KOPT-K1 (cell line): ENCODE results near the gene HDAC4.

Experiments used
- H3K27ac ChIP-seq: fragments of 200-600 bp; sonication (generic); 2 replicates; pipeline ENCODE4 v1.5.1; 2016; ENCODE audit warnings: antibody characterized with exemption, mild to moderate bottlenecking, low read depth, low read length; ENCODE audit not compliant: poor library complexity, severe bottlenecking
- H3K36me3 ChIP-seq: fragments of 200-600 bp; sonication (generic); 2 replicates; pipeline ENCODE4 v1.5.1; 2017; ENCODE audit warnings: antibody characterized with exemption, mild to moderate bottlenecking, low read length, moderate library complexity; ENCODE audit not compliant: insufficient read depth
- H3K9me3 ChIP-seq: fragments of 200-600 bp; sonication (generic); 2 replicates; pipeline ENCODE4 v1.5.1; 2017; ENCODE audit warnings: antibody characterized with exemption, low read length, mild to moderate bottlenecking; ENCODE audit not compliant: insufficient read depth, poor library complexity, severe bottlenecking

The HDAC4 gene

GRCh38 chr2:239206851-239207250, 194.0 kb downstream of the HDAC4 start:
- H3K9me3 ChIP-seq, result no peaks in the 10 kb centered on the region
- H3K27ac ChIP-seq, result no peak overlapping the region
- H3K36me3 ChIP-seq, result peaks cover 28% of the 10 kb centered on the region

- no peak overlapping the region for H3K27ac ChIP-seq
- H3K36me3 ChIP-seq, result peaks cover 35% of the 10 kb centered on the region
These were observed 194.8 kb downstream of the HDAC4 start for GRCh38 chr2:239206042-239206441.

DNA sequence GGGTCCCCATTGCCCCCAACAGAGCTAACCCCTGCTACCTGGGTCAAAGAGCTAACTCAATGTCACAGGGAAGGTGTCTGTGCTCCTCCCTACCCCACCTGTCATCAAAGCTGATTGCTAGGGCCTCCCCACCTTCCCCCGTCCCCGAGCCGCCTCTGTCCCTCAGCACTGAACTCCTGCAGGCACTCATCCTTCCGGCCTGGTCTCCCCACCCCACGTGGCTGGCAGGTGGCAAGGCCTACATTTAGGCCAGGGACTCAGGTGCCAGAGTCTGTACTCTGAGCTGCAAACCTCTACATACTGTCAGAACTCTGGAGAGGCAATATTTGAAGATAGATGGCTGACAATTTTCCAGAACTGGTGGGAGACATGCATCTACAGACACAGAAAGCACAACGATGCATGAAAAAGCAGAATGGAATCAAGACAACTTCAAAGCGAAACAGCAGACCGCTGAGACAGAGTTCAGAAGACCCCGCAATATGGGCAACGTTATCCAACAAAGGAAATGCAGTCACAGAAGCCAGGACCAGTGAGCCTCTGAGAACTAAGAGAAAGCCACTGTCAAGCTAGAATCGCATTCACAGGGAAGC, 195.8 kb downstream of the HDAC4 start:
- Histone ChIP-seq H3K36me3 (peaks cover 42% of the 10 kb centered on the region), H3K27ac (peak overlapping the region; percentile 18)

More at GRCh38 chr2:239206042-239206441, 194.8 kb downstream of the HDAC4 start:
- H3K9me3 ChIP-seq, result no peaks in the 10 kb centered on the region

GRCh38 chr2:239204136-239204875, 196.5 kb downstream of the HDAC4 start:
- H3K27ac ChIP-seq, result peak overlapping the region; percentile 3
- peaks cover 49% of the 10 kb centered on the region for H3K36me3 ChIP-seq
- H3K9me3 ChIP-seq, result no peaks in the 10 kb centered on the region

More for the DNA sequence above, 195.8 kb downstream of the HDAC4 start:
- H3K9me3 ChIP-seq, result no peaks in the 10 kb centered on the region

DNA sequence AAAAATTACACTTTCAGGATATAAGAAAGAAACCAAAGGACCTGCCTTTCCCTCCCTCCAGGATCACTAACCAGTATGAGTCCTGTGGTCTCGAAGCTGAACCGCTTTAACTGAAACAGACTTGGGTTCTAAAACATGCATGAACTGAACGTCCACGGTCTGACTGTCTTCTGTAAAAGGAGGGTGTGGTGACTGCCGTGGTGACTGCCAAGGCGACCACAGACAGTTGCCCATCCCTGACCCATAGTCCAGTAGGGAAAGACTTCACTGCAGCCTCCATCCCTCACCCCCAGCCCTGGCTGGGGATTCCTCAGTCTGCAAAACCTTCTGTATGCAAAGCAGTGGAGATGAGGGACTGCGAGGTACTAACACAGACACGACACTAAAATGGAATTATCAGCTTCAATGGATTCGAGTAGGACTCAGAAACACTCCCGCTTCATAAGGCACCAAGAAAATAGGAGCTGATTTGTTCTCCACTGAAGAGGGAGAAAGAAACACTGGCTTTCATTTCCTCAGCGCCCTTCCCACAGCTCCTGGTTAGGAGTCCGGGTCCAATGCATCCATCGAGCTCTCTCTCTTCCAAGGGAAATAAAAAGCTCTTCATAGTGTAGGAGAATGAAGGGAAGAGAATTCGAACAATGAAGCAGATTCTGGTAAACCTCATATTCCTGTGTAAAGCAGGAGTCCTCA, 197.2 kb downstream of the HDAC4 start:
- H3K36me3 ChIP-seq, result peaks cover 56% of the 10 kb centered on the region
- H3K27ac ChIP-seq, result no peak overlapping the region
- H3K9me3 ChIP-seq, result no peaks in the 10 kb centered on the region

GRCh38 chr2:239202836-239203235, 198.0 kb downstream of the HDAC4 start:
- no peaks in the 10 kb centered on the region for H3K9me3 ChIP-seq
- peaks cover 64% of the 10 kb centered on the region for H3K36me3 ChIP-seq
- H3K27ac ChIP-seq, result no peak overlapping the region

DNA sequence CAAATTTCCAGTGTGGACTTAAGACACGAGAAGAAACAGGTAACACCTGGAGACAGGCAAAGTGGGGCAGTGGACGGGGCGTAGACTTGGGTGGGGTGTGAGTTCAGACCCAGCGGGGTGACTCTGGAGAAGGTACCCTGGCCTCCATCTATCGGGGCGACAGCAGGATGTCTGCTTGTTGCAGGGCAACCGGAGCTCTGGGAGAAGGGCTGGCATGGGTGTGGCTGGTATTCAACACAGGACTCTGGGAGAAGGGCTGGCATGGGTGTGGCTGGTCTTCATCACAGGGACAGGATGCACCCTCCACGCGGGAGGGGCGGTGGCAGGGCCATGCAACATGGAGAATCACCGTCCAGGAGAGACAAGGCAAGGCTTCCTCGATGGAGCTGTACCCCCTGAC, 198.5 kb downstream of the HDAC4 start:
- peaks cover 69% of the 10 kb centered on the region for H3K36me3 ChIP-seq

DNA sequence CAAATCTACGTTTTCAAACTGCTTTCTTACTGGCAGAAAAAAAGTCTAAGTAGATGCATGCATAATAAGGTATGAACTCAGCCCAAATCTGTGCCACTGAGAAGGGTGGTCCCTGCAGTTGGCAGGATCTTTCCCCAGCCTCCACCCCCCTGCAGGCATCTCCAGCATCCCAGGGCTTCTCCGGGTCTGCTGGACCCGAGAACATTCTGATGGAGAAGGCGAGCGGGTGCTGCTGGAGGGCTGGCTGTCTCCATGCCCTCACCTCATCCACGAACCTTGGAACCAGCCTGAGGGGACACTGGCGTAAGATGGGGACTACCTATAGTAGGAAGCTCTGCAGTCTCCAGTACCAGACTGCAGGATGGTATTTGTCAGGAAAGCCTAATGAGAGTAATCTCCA, 198.9 kb downstream of the HDAC4 start:
- no peak overlapping the region for H3K27ac ChIP-seq
- H3K36me3 ChIP-seq, result peaks cover 73% of the 10 kb centered on the region
- no peaks in the 10 kb centered on the region for H3K9me3 ChIP-seq

More for the DNA sequence above, 198.5 kb downstream of the HDAC4 start:
- Histone ChIP-seq H3K9me3 (no peaks in the 10 kb centered on the region), H3K27ac (no peak overlapping the region)

DNA sequence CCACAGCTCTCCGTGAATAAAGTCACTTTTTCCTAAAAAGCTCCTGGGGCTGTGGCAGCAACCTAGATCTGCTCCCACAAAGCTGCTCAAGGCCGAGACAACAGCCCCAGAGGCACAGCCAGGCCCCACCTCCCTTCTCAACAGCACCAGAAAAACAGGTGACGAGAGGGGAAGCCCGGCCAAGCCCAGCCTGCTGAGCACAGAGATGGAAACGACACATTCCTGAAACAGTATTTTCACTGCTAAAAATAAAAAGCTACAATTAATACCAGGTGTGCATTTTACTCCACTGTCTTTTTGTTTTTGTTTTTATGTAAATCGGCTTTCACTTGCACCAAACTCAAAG, 199.3 kb downstream of the HDAC4 start:
- H3K27ac ChIP-seq, result no peak overlapping the region
- H3K36me3 ChIP-seq, result peaks cover 77% of the 10 kb centered on the region
- H3K9me3 ChIP-seq, result no peaks in the 10 kb centered on the region

- peaks cover 83% of the 10 kb centered on the region for H3K36me3 ChIP-seq
- H3K27ac ChIP-seq, result no peak overlapping the region
- no peaks in the 10 kb centered on the region for H3K9me3 ChIP-seq
These were observed 199.9 kb downstream of the HDAC4 start for GRCh38 chr2:239200646-239201530.

- H3K9me3 ChIP-seq, result no peaks in the 10 kb centered on the region
- H3K27ac ChIP-seq, result no peak overlapping the region
- H3K36me3 ChIP-seq, result peaks cover 96% of the 10 kb centered on the region
These were observed 201.6 kb downstream of the HDAC4 start for GRCh38 chr2:239199041-239199768.

DNA sequence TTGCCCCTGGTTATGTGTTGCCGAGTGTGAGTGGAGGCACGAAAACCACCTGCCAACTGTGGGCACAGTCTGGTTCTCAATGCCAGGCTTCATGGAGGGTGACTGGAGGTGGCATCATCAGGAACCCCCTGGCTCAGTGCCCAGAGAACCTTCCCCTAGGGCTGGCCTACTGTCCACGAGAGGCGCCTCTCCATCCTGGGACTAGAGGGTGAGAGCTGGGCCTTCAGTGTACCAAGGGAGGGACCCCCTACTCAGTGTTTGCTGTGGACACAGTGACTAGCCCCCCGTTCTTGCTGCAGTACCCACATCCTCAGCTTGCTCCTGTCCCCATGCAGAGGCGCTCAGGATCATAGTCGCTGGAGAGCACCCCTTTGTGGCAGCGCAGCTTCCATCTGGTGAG, 202.6 kb downstream of the HDAC4 start:
- Histone ChIP-seq H3K27ac (no peak overlapping the region), H3K36me3 (peaks cover 95% of the 10 kb centered on the region), H3K9me3 (no peaks in the 10 kb centered on the region)

- H3K36me3 ChIP-seq, result peaks cover 94% of the 10 kb centered on the region
- no peaks in the 10 kb centered on the region for H3K9me3 ChIP-seq
- H3K27ac ChIP-seq, result no peak overlapping the region
These were observed 203.7 kb downstream of the HDAC4 start for GRCh38 chr2:239197146-239197545.

DNA sequence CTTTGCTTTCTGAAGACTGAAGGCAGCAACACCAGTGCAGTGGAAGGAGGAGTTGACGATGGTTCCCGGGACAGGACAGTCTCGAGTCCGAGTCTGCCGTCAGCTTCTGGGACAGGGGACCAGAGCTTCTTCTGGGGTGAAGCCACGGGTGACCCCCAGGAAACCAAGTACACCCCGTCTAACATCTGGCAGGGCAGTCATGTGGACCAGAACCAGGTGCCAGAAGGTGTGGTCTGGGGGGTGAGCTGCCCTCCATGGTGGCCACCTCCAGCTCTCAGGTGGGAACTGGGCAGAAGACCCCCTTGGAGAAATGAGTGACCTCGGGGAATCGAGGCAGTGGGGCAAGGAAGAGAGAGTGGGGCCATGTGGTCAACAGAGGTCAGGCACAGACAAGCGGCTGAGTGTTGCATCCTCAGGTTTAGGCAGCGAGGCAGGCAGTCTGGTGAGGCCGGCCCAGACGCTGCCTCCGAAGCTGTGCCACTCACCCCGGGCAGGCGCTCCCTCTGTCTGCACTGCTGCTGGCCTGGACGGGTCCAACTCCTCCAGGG, 204.3 kb downstream of the HDAC4 start:
- peaks cover 92% of the 10 kb centered on the region for H3K36me3 ChIP-seq
- no peaks in the 10 kb centered on the region for H3K9me3 ChIP-seq
- H3K27ac ChIP-seq, result no peak overlapping the region
